Cardiac fibroblast (primary cell): Measurements from ENCODE around the gene ZSWIM8.
"Not testable (repeated sequence)": the region's sequence is repeated elsewhere in the genome, so short reads cannot be mapped to it uniquely, and the experiment has no call there.

Source experiments
- DNase-seq, 2 donors: peaks; one replicate each; pipeline versions ENCODE4 v3.0.0 to v3.0.0-alpha.2; 2010; ENCODE audit warnings: low read depth in 2 of 2
- H3K4me3 ChIP-seq, 2 donors: replicated peaks in 1 of 2; 1 replicate in 1 of 2; 2 replicates in 1 of 2; pipeline ENCODE4 v1.5.1; 2011; ENCODE audit warnings: low read depth in 2 of 2, low read length in 2 of 2, mild to moderate bottlenecking in 2 of 2, moderate library complexity in 1 of 2
- CTCF ChIP-seq: IDR thresholded peaks from one replicate; pipeline ENCODE4 v1.5.1; 2011; ENCODE audit warnings: low read depth, mild to moderate bottlenecking, low read length, inconsistent platforms

The ZSWIM8 gene

GRCh38 chr10:73823391-73823790 is 38.0 kb downstream of the ZSWIM8 start:
- H3K4me3 ChIP-seq, result no peak overlapping the region
- TF ChIP-seq CTCF, result no peak
- no peak for DNase-seq

GRCh38 chr10:73824146-73824725 is 38.8 kb downstream of the ZSWIM8 start:
- no peak for DNase-seq
- no peak for TF ChIP-seq CTCF
- H3K4me3 ChIP-seq, result no peak overlapping the region

GRCh38 chr10:73827346-73828089 is 42.1 kb downstream of the ZSWIM8 start:
- no peak for TF ChIP-seq CTCF
- peak in 1 of 2 donors; percentile 58 for DNase-seq
- no peak overlapping the region for H3K4me3 ChIP-seq

GRCh38 chr10:73828161-73828560 is 42.8 kb downstream of the ZSWIM8 start:
- no peak for DNase-seq
- no peak for TF ChIP-seq CTCF
- H3K4me3 ChIP-seq, result no peak overlapping the region

GRCh38 chr10:73829090-73829489 is 43.7 kb downstream of the ZSWIM8 start:
- not testable (repeated sequence) for H3K4me3 ChIP-seq, DNase-seq

GRCh38 chr10:73836427-73836980 is 51.1 kb downstream of the ZSWIM8 start:
- TF ChIP-seq CTCF, result no peak
- peak in 1 of 2 donors; percentile 51 for DNase-seq
- H3K4me3 ChIP-seq, result no peak overlapping the region

GRCh38 chr10:73837072-73837471 is 51.7 kb downstream of the ZSWIM8 start:
- no peak overlapping the region for H3K4me3 ChIP-seq
- DNase-seq, result peak; percentile 69 to 70
- no peak for TF ChIP-seq CTCF
